Tibial nerve (tissue), 4 donors: Measurements from ENCODE around the gene RASSF8. TPM values are rescaled to one million over a fixed set of nuclear protein-coding genes. Genes with fewer than 3 reads are reported as not detected.
A peak's percentile ranks its signal among the peaks of the same experiment; 100 is the strongest.

Experiments used
- DNase-seq, 2 donors: peaks; one replicate each; pipeline ENCODE4 v3.0.0-alpha.2; 2019; ENCODE audit warnings: low spot score in 2 of 2
- H3K27ac ChIP-seq, 4 donors: fragments of 200-600 bp; sonication (generic) in 3 of 4; one replicate each; pipeline ENCODE4 v1.5.1; 2017 to 2019; ENCODE audit warnings: mild to moderate bottlenecking in 1 of 4
- H3K27me3 ChIP-seq, 2 donors: fragments of 200-600 bp; sonication (generic) in 1 of 2; one replicate each; pipeline versions ENCODE4 v1.5.1 to v1.6.0; 2017 to 2019
- H3K36me3 ChIP-seq, 3 donors: fragments of 200-600 bp; sonication (generic); one replicate each; pipeline ENCODE4 v1.5.1; 2018 to 2019
- H3K4me1 ChIP-seq, 4 donors: fragments of 200-600 bp; sonication (generic) in 3 of 4; one replicate each; pipeline ENCODE4 v1.5.1; 2017 to 2019
- H3K4me3 ChIP-seq, 4 donors: fragments of 200-600 bp; sonication (generic) in 3 of 4; one replicate each; pipeline ENCODE4 v1.5.1; 2017 to 2019; ENCODE audit warnings: mild to moderate bottlenecking in 1 of 4, moderate library complexity in 1 of 4
- H3K9me3 ChIP-seq, 4 donors: fragments of 200-600 bp; sonication (generic) in 3 of 4; one replicate each; pipeline ENCODE4 v1.5.1; 2017 to 2019
- CTCF ChIP-seq, 5 experiments: fragments of 200-600 bp in 3 of 5; fragments of 450-650 bp in 2 of 5; sonication (generic) in 3 of 5; IDR thresholded peaks; one replicate each; pipeline ENCODE4 v1.5.1; 2016 to 2019; ENCODE audit warnings: antibody characterized with exemption in 5 of 5, mild to moderate bottlenecking in 3 of 5, moderate library complexity in 2 of 5
- EP300 ChIP-seq, 2 donors: sonication (generic); formaldehyde crosslinking; IDR thresholded peaks; one replicate each; pipeline ENCODE4 v1.6.1; 2017; ENCODE audit warnings: antibody characterized with exemption in 2 of 2, mild to moderate bottlenecking in 1 of 2
- POLR2A ChIP-seq, 2 donors: fragments of 450-650 bp; IDR thresholded peaks; one replicate each; pipeline ENCODE4 v1.6.1; 2017; ENCODE audit warnings: antibody characterized with exemption in 2 of 2, mild to moderate bottlenecking in 2 of 2, moderate library complexity in 2 of 2
- whole genome bisulfite sequencing, 2 donors: methylation state at CpG; one replicate each; pipeline ENCODE4 v1.1.5; 2018; 5-methylcytosine and 5-hydroxymethylcytosine counted together
- total RNA-seq, 4 donors: library from RNA; depleted of rRNA; stranded (reverse); fragments of >200 nt; gene quantifications; one replicate each; pipeline ENCODE4 v1.1.0, GENCODE V29; 2016

RASSF8 gene
- total RNA-seq, 4 donors from 2014 or later: 42.9 to 87.2 (median 76.1) TPM

DNA sequence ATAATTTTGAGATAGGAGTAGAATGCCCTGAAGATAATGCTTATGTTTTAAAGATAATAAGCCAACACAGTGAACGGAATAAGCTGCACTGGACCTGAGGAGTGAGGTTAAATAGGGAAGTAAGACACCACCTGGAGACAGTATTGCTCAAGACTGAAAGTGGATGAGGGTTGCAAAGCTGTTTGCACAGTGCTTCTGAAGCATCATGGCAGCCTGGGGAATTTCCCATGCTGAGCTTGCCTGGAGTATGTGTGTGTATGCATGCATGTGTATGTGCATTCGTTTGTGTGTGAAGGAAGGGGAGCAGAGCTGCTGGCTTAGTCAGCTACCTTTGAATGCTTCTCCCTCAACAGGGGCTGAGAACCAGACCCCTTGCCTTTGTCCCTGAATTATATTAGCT lies 130.5 kb downstream of the RASSF8 start:
- DNase-seq: no peak
- WGBS, 2 donors: 71 to 78% methylated on average over 2 of the region's 2 CpGs
- Histone ChIP-seq H3K4me1 (peaks cover 0 to 4% (median 0%) of the 10 kb centered on the region in 4 donors), H3K4me3 (no peak overlapping the region), H3K27ac (no peak overlapping the region), H3K9me3 (no peaks in the 10 kb centered on the region), H3K27me3 (no peaks in the 10 kb centered on the region), H3K36me3 (no peaks in the 10 kb centered on the region)
- TF ChIP-seq CTCF (IDR thresholded peaks at IDR 0.05) (no peak), EP300 (IDR thresholded peaks at IDR 0.05) (no peak), POLR2A (IDR thresholded peaks at IDR 0.05) (no peak)

DNA sequence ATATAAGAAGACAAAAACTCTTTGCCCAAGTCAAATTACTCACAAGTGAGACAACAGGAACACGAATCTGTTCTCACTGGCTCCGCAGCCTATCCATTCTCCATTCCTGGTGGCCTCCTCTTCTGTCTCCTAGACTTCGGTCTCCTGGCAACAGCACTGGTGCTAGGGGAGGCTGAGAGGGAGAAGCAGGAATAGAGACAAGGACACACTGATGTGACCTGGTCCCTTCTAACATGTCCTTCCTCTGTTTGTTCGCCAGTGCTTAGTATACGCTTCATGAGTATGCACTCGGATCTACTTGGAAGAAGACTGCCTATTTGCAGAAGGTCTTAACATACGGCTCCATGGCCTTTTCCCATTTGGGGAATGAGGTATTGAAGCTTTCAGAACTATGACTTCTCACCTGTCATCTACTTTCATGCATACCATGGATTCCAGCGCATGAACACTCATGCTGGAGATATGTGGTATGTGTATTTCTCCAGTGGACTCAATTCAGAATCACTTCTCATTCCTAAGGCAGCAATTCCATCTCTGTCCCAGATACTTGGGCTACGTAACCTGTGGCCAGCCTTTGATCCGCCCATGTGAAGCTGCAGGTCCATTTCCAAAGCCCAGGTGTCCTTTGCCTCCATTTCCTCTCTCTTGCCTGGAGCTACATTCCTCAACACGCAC lies 132.5 kb downstream of the RASSF8 start:
- WGBS, 2 donors: 86 to 89% methylated on average over 11 of the region's 11 CpGs
- no peak for TF ChIP-seq CTCF (IDR thresholded peaks at IDR 0.05)
- TF ChIP-seq EP300 (IDR thresholded peaks at IDR 0.05): no peak
- TF ChIP-seq POLR2A (IDR thresholded peaks at IDR 0.05): no peak
- Histone ChIP-seq H3K4me1 (peaks cover 0 to 4% (median 0%) of the 10 kb centered on the region in 4 donors), H3K27me3 (no peaks in the 10 kb centered on the region), H3K9me3 (no peaks in the 10 kb centered on the region), H3K27ac (no peak overlapping the region), H3K36me3 (no peaks in the 10 kb centered on the region), H3K4me3 (no peak overlapping the region)
- DNase-seq: no peak

DNA sequence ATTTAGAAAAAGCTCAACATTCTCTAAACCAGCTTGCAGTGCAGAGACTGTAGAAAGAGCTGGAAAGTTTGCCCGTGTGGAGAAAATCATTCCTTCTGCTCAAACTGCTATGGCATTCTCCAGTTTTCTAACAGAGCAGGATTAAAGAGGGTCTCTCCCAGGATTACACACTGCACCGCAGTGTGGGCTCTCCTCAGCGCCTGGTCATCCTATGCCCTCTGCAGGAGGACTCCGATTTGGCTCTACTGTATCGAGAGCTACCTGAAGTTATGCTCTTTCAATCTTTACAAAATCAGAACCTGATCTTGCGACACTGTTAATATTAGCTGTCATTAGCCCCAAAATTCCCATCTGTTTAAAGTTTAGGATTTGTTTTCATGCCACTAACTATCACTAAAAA lies 133.3 kb downstream of the RASSF8 start:
- Histone ChIP-seq H3K27ac (no peak overlapping the region), H3K27me3 (no peaks in the 10 kb centered on the region), H3K36me3 (no peaks in the 10 kb centered on the region), H3K9me3 (no peaks in the 10 kb centered on the region), H3K4me3 (no peak overlapping the region), H3K4me1 (peaks cover 0 to 4% (median 0%) of the 10 kb centered on the region in 4 donors)
- TF ChIP-seq POLR2A (IDR thresholded peaks at IDR 0.05) (no peak), CTCF (IDR thresholded peaks at IDR 0.05) (peak in 1 of 5 experiments; percentile 44)
- 57 to 68% methylated on average over 6 of the region's 6 CpGs for WGBS, 2 donors
- no peak for DNase-seq

- H3K36me3 ChIP-seq: no peaks in the 10 kb centered on the region
- no peak overlapping the region for H3K4me3 ChIP-seq
- no peak for DNase-seq
- H3K27me3 ChIP-seq: no peaks in the 10 kb centered on the region
- no peaks in the 10 kb centered on the region for H3K9me3 ChIP-seq
- peaks cover 0 to 8% (median 0%) of the 10 kb centered on the region in 4 donors for H3K4me1 ChIP-seq
- H3K27ac ChIP-seq: no peak overlapping the region
- WGBS, 2 donors: 70% methylated on average over 4 of the region's 4 CpGs
- TF ChIP-seq CTCF (IDR thresholded peaks at IDR 0.05) (no peak), EP300 (IDR thresholded peaks at IDR 0.05) (no peak), POLR2A (IDR thresholded peaks at IDR 0.05) (no peak)
Observed at GRCh38 chr12:26092346-26093105, 134.0 kb downstream of the RASSF8 start.

- Histone ChIP-seq H3K4me1 (peaks cover 0 to 11% (median 0%) of the 10 kb centered on the region in 4 donors), H3K27ac (no peak overlapping the region), H3K4me3 (no peak overlapping the region), H3K9me3 (no peaks in the 10 kb centered on the region), H3K27me3 (no peaks in the 10 kb centered on the region), H3K36me3 (no peaks in the 10 kb centered on the region)
- TF ChIP-seq EP300 (IDR thresholded peaks at IDR 0.05): no peak
- no peak for TF ChIP-seq CTCF (IDR thresholded peaks at IDR 0.05)
- no peak for TF ChIP-seq POLR2A (IDR thresholded peaks at IDR 0.05)
- no peak for DNase-seq
- 97 to 99% methylated on average over 2 of the region's 2 CpGs for WGBS, 2 donors
Observed at GRCh38 chr12:26095186-26095585, 136.7 kb downstream of the RASSF8 start.
